Progenitor cell of endocrine pancreas (in vitro differentiated cells): Measurements from ENCODE around the gene POLE. TPM values are rescaled to one million over a fixed set of nuclear protein-coding genes. Genes with fewer than 3 reads are reported as not detected.

Experiments
- DNase-seq: peaks from one replicate; pipeline ENCODE4 v3.0.0; 2021; ENCODE audit warnings: low spot score; ENCODE audit not compliant: unreplicated experiment
- H3K27ac Mint-ChIP-seq: 2 replicates; pipeline ENCODE4 v1.8.0; 2021; ENCODE audit warnings: mild to moderate bottlenecking, moderate library complexity, mixed read lengths
- H3K27me3 Mint-ChIP-seq: 2 replicates; pipeline ENCODE4 v1.8.0; 2021; ENCODE audit warnings: mixed read lengths
- H3K36me3 Mint-ChIP-seq: 2 replicates; pipeline ENCODE4 v1.8.0; 2022; ENCODE audit warnings: mixed read lengths; ENCODE audit not compliant: insufficient read depth
- H3K4me1 Mint-ChIP-seq: 2 replicates; pipeline ENCODE4 v1.8.0; 2021; ENCODE audit warnings: low read depth, mixed read lengths
- H3K4me3 Mint-ChIP-seq: 2 replicates; pipeline ENCODE4 v1.8.0; 2021; ENCODE audit warnings: low read depth, mild to moderate bottlenecking, moderate library complexity, mixed read lengths
- H3K9me3 Mint-ChIP-seq: 2 replicates; pipeline ENCODE4 v1.8.0; 2021; ENCODE audit warnings: low read depth, mixed read lengths
- total RNA-seq: library from RNA; stranded (reverse); gene quantifications from 2 replicates; pipeline ENCODE4 v1.2.1, GENCODE V29; 2021
- TF ChIP-seq, protein P1 (sequence below): fragments of 200-600 bp; sonication (generic); IDR thresholded peaks from one replicate; pipeline ENCODE4 v1.5.0; 2021; ENCODE audit warnings: antibody characterized with exemption, mild to moderate bottlenecking; ENCODE audit not compliant: unreplicated experiment

POLE gene
- total RNA-seq, 1 donor from 2014 or later = 121 TPM

GRCh38 chr12:132617822-132618682 is 69.1 kb downstream of the POLE start:
- Mint-ChIP-seq H3K4me1 (peaks cover 6% of the 10 kb centered on the region), H3K4me3 (peak overlapping the region; percentile 55), H3K27ac (no peak overlapping the region), H3K27me3 (peaks cover 44% of the 10 kb centered on the region), H3K9me3 (peaks cover 3% of the 10 kb centered on the region), H3K36me3 (peaks cover 1% of the 10 kb centered on the region)
- DNase-seq = no peak
- TF ChIP-seq, protein P1, sequence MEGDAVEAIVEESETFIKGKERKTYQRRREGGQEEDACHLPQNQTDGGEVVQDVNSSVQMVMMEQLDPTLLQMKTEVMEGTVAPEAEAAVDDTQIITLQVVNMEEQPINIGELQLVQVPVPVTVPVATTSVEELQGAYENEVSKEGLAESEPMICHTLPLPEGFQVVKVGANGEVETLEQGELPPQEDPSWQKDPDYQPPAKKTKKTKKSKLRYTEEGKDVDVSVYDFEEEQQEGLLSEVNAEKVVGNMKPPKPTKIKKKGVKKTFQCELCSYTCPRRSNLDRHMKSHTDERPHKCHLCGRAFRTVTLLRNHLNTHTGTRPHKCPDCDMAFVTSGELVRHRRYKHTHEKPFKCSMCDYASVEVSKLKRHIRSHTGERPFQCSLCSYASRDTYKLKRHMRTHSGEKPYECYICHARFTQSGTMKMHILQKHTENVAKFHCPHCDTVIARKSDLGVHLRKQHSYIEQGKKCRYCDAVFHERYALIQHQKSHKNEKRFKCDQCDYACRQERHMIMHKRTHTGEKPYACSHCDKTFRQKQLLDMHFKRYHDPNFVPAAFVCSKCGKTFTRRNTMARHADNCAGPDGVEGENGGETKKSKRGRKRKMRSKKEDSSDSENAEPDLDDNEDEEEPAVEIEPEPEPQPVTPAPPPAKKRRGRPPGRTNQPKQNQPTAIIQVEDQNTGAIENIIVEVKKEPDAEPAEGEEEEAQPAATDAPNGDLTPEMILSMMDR = no peak

GRCh38 chr12:132617135-132617701 is 69.9 kb downstream of the POLE start:
- Mint-ChIP-seq H3K4me1 (peaks cover 1% of the 10 kb centered on the region), H3K27ac (no peak overlapping the region), H3K27me3 (peaks cover 51% of the 10 kb centered on the region), H3K4me3 (no peak overlapping the region), H3K9me3 (peaks cover 3% of the 10 kb centered on the region), H3K36me3 (peaks cover 1% of the 10 kb centered on the region)
- TF ChIP-seq, protein P1 = no peak
- DNase-seq = no peak

DNA sequence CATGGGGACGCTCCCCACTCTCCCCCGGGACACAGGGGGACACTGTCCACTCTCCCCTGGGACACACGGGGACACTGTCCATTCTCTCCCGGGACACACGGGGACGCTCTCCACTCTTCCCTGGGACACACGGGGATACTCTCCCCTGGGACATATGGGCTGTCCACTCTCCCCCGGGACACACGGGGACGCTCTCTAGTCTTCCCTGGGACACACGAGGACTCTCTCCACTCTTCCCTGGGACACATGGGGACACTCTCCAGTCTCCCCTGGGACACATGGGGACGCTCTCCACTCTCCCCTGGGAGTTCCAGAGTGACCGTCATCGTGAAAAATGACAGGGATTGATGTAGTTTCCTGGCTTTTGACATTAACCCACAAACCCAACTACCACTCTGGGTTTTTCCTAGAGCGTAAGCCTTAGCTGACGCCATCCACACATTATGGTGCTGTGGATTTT is 71.5 kb downstream of the POLE start:
- Mint-ChIP-seq H3K4me1 (peaks cover 1% of the 10 kb centered on the region), H3K27ac (no peak overlapping the region), H3K4me3 (no peak overlapping the region), H3K27me3 (peaks cover 60% of the 10 kb centered on the region), H3K9me3 (peaks cover 3% of the 10 kb centered on the region), H3K36me3 (peaks cover 1% of the 10 kb centered on the region)
- DNase-seq = no peak
- TF ChIP-seq, protein P1 = no peak

- H3K27me3 Mint-ChIP-seq = peaks cover 63% of the 10 kb centered on the region
Measured at GRCh38 chr12:132614861-132615578, 72.1 kb downstream of the POLE start.

More at GRCh38 chr12:132614861-132615578, 72.1 kb downstream of the POLE start:
- Mint-ChIP-seq H3K36me3 (peaks cover 1% of the 10 kb centered on the region), H3K4me3 (no peak overlapping the region), H3K9me3 (peaks cover 3% of the 10 kb centered on the region), H3K4me1 (peaks cover 1% of the 10 kb centered on the region), H3K27ac (no peak overlapping the region)
- TF ChIP-seq, protein P1 = peak; percentile 94
- DNase-seq = peak; percentile 74
